ENCODE results near the gene BATF3.

- TF ChIP-seq, protein P1, sequence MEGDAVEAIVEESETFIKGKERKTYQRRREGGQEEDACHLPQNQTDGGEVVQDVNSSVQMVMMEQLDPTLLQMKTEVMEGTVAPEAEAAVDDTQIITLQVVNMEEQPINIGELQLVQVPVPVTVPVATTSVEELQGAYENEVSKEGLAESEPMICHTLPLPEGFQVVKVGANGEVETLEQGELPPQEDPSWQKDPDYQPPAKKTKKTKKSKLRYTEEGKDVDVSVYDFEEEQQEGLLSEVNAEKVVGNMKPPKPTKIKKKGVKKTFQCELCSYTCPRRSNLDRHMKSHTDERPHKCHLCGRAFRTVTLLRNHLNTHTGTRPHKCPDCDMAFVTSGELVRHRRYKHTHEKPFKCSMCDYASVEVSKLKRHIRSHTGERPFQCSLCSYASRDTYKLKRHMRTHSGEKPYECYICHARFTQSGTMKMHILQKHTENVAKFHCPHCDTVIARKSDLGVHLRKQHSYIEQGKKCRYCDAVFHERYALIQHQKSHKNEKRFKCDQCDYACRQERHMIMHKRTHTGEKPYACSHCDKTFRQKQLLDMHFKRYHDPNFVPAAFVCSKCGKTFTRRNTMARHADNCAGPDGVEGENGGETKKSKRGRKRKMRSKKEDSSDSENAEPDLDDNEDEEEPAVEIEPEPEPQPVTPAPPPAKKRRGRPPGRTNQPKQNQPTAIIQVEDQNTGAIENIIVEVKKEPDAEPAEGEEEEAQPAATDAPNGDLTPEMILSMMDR (IDR thresholded peaks at IDR 0.05): no peak
- TF ChIP-seq POLR2A (IDR thresholded peaks at IDR 0.05): no peak
Observed at GRCh38 chr1:212689196-212689725, 10.4 kb downstream of the BATF3 start.

All from vagina (tissue), 2 donors.